Endothelial cell of umbilical vein (primary cell): Measurements from ENCODE around the gene SERINC2.

Experiments used
- CTCF ChIP-seq, 2 donors: IDR thresholded peaks; 1 replicate in 1 of 2; 2 replicates in 1 of 2; pipeline ENCODE4 v1.5.1; 2011; ENCODE audit warnings: low read length in 2 of 2, mild to moderate bottlenecking in 2 of 2, moderate library complexity in 2 of 2, control low read depth in 1 of 2, inconsistent platforms in 1 of 2, low read depth in 1 of 2; ENCODE audit not compliant: insufficient read depth in 1 of 2; ENCODE audit errors: extremely low read depth in 1 of 2
- EZH2 ChIP-seq: IDR thresholded peaks from 2 replicates; pipeline ENCODE4 v1.6.1; 2012; ENCODE audit warnings: borderline replicate concordance, low read depth, mild to moderate bottlenecking, moderate library complexity, low read length, inconsistent platforms; ENCODE audit not compliant: severe bottlenecking
- JUN ChIP-seq: IDR thresholded peaks from 2 replicates; pipeline ENCODE4 v1.6.1; 2011; ENCODE audit warnings: borderline replicate concordance, low read depth; ENCODE audit not compliant: insufficient read length, insufficient read depth
- POLR2A ChIP-seq: IDR thresholded peaks from 2 replicates; pipeline ENCODE4 v1.6.1; 2012; ENCODE audit warnings: low read depth, mild to moderate bottlenecking, control low read depth, low read length
- POLR2AphosphoS5 ChIP-seq: IDR thresholded peaks from 2 replicates; pipeline ENCODE4 v1.6.1; 2012; ENCODE audit warnings: low read depth, mild to moderate bottlenecking, control low read depth, low read length, moderate library complexity; ENCODE audit not compliant: insufficient read depth

- TF ChIP-seq CTCF (IDR thresholded peaks at IDR 0.05; ENCODE audit: extremely low read depth in 1 of 2, insufficient read depth in 1 of 2, low read depth in 1 of 2, low read length in 2 of 2) (no peak), POLR2A (no peak), EZH2 (no peak), POLR2AphosphoS5 (no peak), JUN (no peak)
Observed at GRCh38 chr1:31381394-31382294, 31.4 kb upstream of the SERINC2 start.
